ENCODE data around the gene CNPY2.
"Not testable (repeated sequence)": the region's sequence is repeated elsewhere in the genome, so short reads cannot be mapped to it uniquely, and the experiment has no call there.

CNPY2 gene

GRCh38 chr12:56315622-56316473 lies at the start of gene CNPY2:
Gene CNPY2, minus strand, starts transcription at chr12:56315988. Its CDS starts 771 bp downstream, at chr12:56315217.
- peak; percentile 89 for DNase-seq

- no peak for DNase-seq
These were observed 46.6 kb upstream of the CNPY2 start, which contains the start of gene APOF for GRCh38 chr12:56362130-56363059. Gene APOF, minus strand, starts transcription at chr12:56362857. Its CDS starts 112 bp downstream, at chr12:56362745.

GRCh38 chr12:56361487-56362129 lies 45.8 kb upstream of the CNPY2 start:
- no peak for DNase-seq

- peak; percentile 97 for DNase-seq
These were observed 44.3 kb upstream of the CNPY2 start, which contains the start of gene STAT2 for GRCh38 chr12:56359851-56360767. Gene STAT2, minus strand, starts transcription at chr12:56360107. Its CDS starts 3,536 bp downstream, at chr12:56356571.

- DNase-seq, result no peak
These were observed 43.2 kb upstream of the CNPY2 start for GRCh38 chr12:56358836-56359532.

GRCh38 chr12:56351325-56351724 lies 35.5 kb upstream of the CNPY2 start:
- DNase-seq, result no peak

- no peak for DNase-seq
These were observed 34.9 kb upstream of the CNPY2 start for GRCh38 chr12:56350662-56351061.

GRCh38 chr12:56348776-56349175 lies 33.0 kb upstream of the CNPY2 start:
- no peak for DNase-seq

- DNase-seq, result not testable (repeated sequence)
These were observed 31.5 kb upstream of the CNPY2 start for GRCh38 chr12:56347255-56347654.

- DNase-seq, result no peak
These were observed 30.9 kb upstream of the CNPY2 start for GRCh38 chr12:56346675-56347074.

- DNase-seq, result not testable (repeated sequence)
These were observed 26.5 kb upstream of the CNPY2 start for GRCh38 chr12:56342290-56342689.

- DNase-seq, result no peak
These were observed 25.8 kb upstream of the CNPY2 start for GRCh38 chr12:56341616-56342015.

GRCh38 chr12:56339158-56339422 lies 23.3 kb upstream of the CNPY2 start:
- no peak for DNase-seq

- peak; percentile 80 for DNase-seq
These were observed 22.7 kb upstream of the CNPY2 start, which contains the start of gene IL23A for GRCh38 chr12:56338308-56339157. Gene IL23A, plus strand, starts transcription at chr12:56338884. Its CDS starts 161 bp downstream, at chr12:56339045.

- no peak for DNase-seq
These were observed 22.0 kb upstream of the CNPY2 start for GRCh38 chr12:56337753-56338251.

- DNase-seq, result no peak
These were observed 20.8 kb upstream of the CNPY2 start for GRCh38 chr12:56336361-56337167.

- DNase-seq, result not testable (repeated sequence)
These were observed 19.7 kb upstream of the CNPY2 start for GRCh38 chr12:56335527-56335926.

GRCh38 chr12:56334490-56334793 lies 18.7 kb upstream of the CNPY2 start:
- DNase-seq, result no peak
